PC-3 (cell line): ENCODE results near the gene RTL5. TPM values are rescaled to one million over a fixed set of nuclear protein-coding genes. Genes with fewer than 3 reads are reported as not detected.

Experiments used
- ATAC-seq: fragments of 200-7000 bp; cut with Tn5 transposase; 2 replicates; pipeline ENCODE4 v1.9.1; 2020; ENCODE audit warnings: mild to moderate bottlenecking, moderate library complexity
- BruUV-seq: library from RNA; stranded (reverse); fragments of 400-500 nt; replicated peaks from 2 replicates; lab custom pipeline; 2021; lab: Mats Ljungman, UMichigan
- CTCF ChIA-PET: fragments of 300-600 bp; sonication (Branson Sonifier 250); formaldehyde crosslinking; loops from one replicate; lab custom pipeline; 2022; ENCODE audit warnings: antibody characterized with exemption; lab: Charles Lee
- POLR2A ChIA-PET: fragments of 300-600 bp; sonication (Branson Sonifier 250); formaldehyde crosslinking; loops from one replicate; lab custom pipeline; 2022; ENCODE audit warnings: antibody characterized with exemption; ENCODE audit not compliant: unreplicated experiment; lab: Charles Lee
- DNase-seq: peaks from one replicate; pipeline ENCODE4 v3.0.0-alpha.2; 2015
- H2AFZ ChIP-seq: fragments of 300-600 bp; sonication (generic); 2 replicates; pipeline ENCODE4 v1.6.0; 2016; ENCODE audit warnings: antibody characterized with exemption, low read length
- H3F3A ChIP-seq: fragments of 300-600 bp; sonication (generic); one replicate; pipeline ENCODE4 v1.6.0; 2017; ENCODE audit warnings: antibody characterized with exemption, low read length, control low read depth, mild to moderate bottlenecking; ENCODE audit not compliant: unreplicated experiment
- H3K27ac ChIP-seq: fragments of 300-600 bp; sonication (generic); 2 replicates; pipeline ENCODE4 v1.5.1; 2016; ENCODE audit warnings: mild to moderate bottlenecking, low read length
- H3K27me3 ChIP-seq: fragments of 300-600 bp; sonication (generic); 2 replicates; pipeline ENCODE4 v1.6.1; 2016; ENCODE audit warnings: low read length, mixed read lengths
- H3K36me3 ChIP-seq: fragments of 300-600 bp; sonication (generic); 2 replicates; pipeline ENCODE4 v1.6.1; 2016; ENCODE audit warnings: low read depth, mixed run types, low read length, mixed read lengths
- H3K4me1 ChIP-seq: fragments of 300-600 bp; sonication (generic); 2 replicates; pipeline ENCODE4 v1.5.1; 2016; ENCODE audit warnings: low read length; ENCODE audit not compliant: insufficient read depth
- H3K4me2 ChIP-seq: fragments of 300-600 bp; sonication (generic); 2 replicates; pipeline ENCODE4 v1.6.0; 2016; ENCODE audit warnings: low read length
- H3K4me3 ChIP-seq: fragments of 300-600 bp; sonication (generic); 2 replicates; pipeline ENCODE4 v1.5.1; 2016; ENCODE audit warnings: mild to moderate bottlenecking, low read length, mixed read lengths
- H3K79me2 ChIP-seq: fragments of 300-600 bp; sonication (generic); 2 replicates; pipeline ENCODE4 v1.6.1; 2017; ENCODE audit warnings: low read length, mixed read lengths
- H3K9ac ChIP-seq: fragments of 300-600 bp; sonication (generic); 2 replicates; pipeline ENCODE4 v1.6.0; 2016; ENCODE audit warnings: mild to moderate bottlenecking, low read length
- H3K9me2 ChIP-seq: fragments of 300-600 bp; sonication (generic); replicated peaks from 2 replicates; pipeline ENCODE4 v1.6.1; 2016; ENCODE audit warnings: mixed run types, low read length, mixed read lengths
- H3K9me3 ChIP-seq: fragments of 300-600 bp; sonication (generic); 2 replicates; pipeline ENCODE4 v1.6.1; 2016; ENCODE audit warnings: low read length, mixed read lengths
- H4K20me1 ChIP-seq: fragments of 300-600 bp; sonication (generic); 2 replicates; pipeline ENCODE4 v1.6.1; 2016; ENCODE audit warnings: low read length, mixed read lengths
- CTCF ChIP-seq: fragments of 300-600 bp; sonication (generic); conservative IDR thresholded peaks from 2 replicates; pipeline ENCODE4 v1.5.1; 2017; ENCODE audit warnings: antibody characterized with exemption, low read depth, mild to moderate bottlenecking, low read length
- EZH2 ChIP-seq: fragments of 300-600 bp; sonication (generic); IDR thresholded peaks from one replicate; pipeline ENCODE4 v1.6.1; 2017; ENCODE audit warnings: antibody characterized with exemption, mild to moderate bottlenecking, low read length; ENCODE audit not compliant: unreplicated experiment
- EZH2phosphoT487 ChIP-seq: fragments of 300-600 bp; sonication (generic); IDR thresholded peaks from 2 replicates; pipeline ENCODE4 v1.6.1; 2018; ENCODE audit warnings: mild to moderate bottlenecking, antibody characterized with exemption, low read length, borderline replicate concordance
- intact Hi-C: fragments of 100-400 bp; cut with micrococcal nuclease; formaldehyde crosslinking; loops from 2 replicates; pipeline ENCODE4 v1.9.0; 2023
- total RNA-seq: library from RNA; depleted of rRNA; stranded (reverse); fragments of >200 nt; gene quantifications from 2 replicates; pipeline ENCODE4 v1.2.3, GENCODE V29; 2014

RTL5 gene
- total RNA-seq, 1 experiment from 2014 or later, result 0.40 TPM

DNA sequence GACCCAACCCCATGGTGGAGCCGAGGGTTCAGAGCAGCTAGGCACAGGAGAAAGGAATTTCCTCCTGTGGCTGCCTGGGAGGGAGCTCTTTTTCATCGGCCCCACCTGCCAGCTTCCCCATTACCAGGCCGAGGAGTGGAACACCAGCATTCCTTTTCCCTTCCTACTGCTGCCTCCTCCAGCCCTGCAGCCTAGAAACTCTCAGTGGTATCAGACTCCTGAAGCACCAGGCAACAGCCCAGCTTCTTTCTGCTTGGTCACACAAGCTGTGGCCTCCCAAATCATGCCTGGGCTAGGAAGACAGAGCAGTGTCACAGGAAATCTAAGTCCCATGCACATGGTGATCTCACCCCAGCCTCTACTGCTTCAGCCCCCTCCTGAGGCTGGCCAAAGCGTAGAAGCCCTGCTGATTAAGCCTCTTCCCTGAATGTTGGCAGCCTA is 30.1 kb downstream of the RTL5 start:
- ChIA-PET POLR2A (no interaction called here), CTCF (no interaction called here)
- H3K4me2 ChIP-seq, result no peak overlapping the region
- no peak overlapping the region for H3K4me3 ChIP-seq
- no peaks in the 10 kb centered on the region for H3K79me2 ChIP-seq
- ATAC-seq (no peak), DNase-seq (no peak)
- intact Hi-C loops, result no loop called here
- TF ChIP-seq EZH2 (no peak), EZH2phosphoT487 (no peak), CTCF (no peak)
- no peak overlapping the region for H3K9ac ChIP-seq
- no peaks in the 10 kb centered on the region for H3K9me2 ChIP-seq
- BruUV-seq, result no TSS peak
- no peaks in the 10 kb centered on the region for H3K36me3 ChIP-seq
- H3K9me3 ChIP-seq, result no peaks in the 10 kb centered on the region
- H3F3A ChIP-seq, result no peaks in the 10 kb centered on the region
- H4K20me1 ChIP-seq, result no peaks in the 10 kb centered on the region
- H3K27me3 ChIP-seq, result no peaks in the 10 kb centered on the region
- H3K27ac ChIP-seq, result no peak overlapping the region
- H2AFZ ChIP-seq, result no peak overlapping the region
- H3K4me1 ChIP-seq, result no peaks in the 10 kb centered on the region

- Histone ChIP-seq H3K79me2 (no peaks in the 10 kb centered on the region), H3F3A (no peaks in the 10 kb centered on the region), H3K9ac (no peak overlapping the region), H3K4me1 (no peaks in the 10 kb centered on the region), H3K9me3 (no peaks in the 10 kb centered on the region), H3K27me3 (no peaks in the 10 kb centered on the region), H3K4me2 (no peak overlapping the region), H2AFZ (no peak overlapping the region), H3K9me2 (no peaks in the 10 kb centered on the region), H4K20me1 (no peaks in the 10 kb centered on the region), H3K4me3 (no peak overlapping the region), H3K36me3 (no peaks in the 10 kb centered on the region), H3K27ac (no peak overlapping the region)
- BruUV-seq, result no TSS peak
- DNase-seq (no peak), ATAC-seq (no peak)
- ChIA-PET CTCF (no interaction called here), POLR2A (no interaction called here)
- intact Hi-C loops, result no loop called here
- TF ChIP-seq EZH2, result no peak
- TF ChIP-seq CTCF, result no peak
- no peak for TF ChIP-seq EZH2phosphoT487
Measured at GRCh38 chrX:72100824-72101351, 30.8 kb downstream of the RTL5 start.

GRCh38 chrX:72100051-72100755 is 31.5 kb downstream of the RTL5 start:
- H3K4me3 ChIP-seq, result no peak overlapping the region
- no peaks in the 10 kb centered on the region for H3K36me3 ChIP-seq
- H3K27ac ChIP-seq, result no peak overlapping the region
- no peaks in the 10 kb centered on the region for H4K20me1 ChIP-seq
- ChIA-PET POLR2A (no interaction called here), CTCF (no interaction called here)
- no peak overlapping the region for H3K9ac ChIP-seq
- H3K9me3 ChIP-seq, result no peaks in the 10 kb centered on the region
- no TSS peak for BruUV-seq
- H3K79me2 ChIP-seq, result no peaks in the 10 kb centered on the region
- intact Hi-C loops, result no loop called here
- H2AFZ ChIP-seq, result no peak overlapping the region
- H3K27me3 ChIP-seq, result no peaks in the 10 kb centered on the region
- no peaks in the 10 kb centered on the region for H3K9me2 ChIP-seq
- ATAC-seq (peak; percentile 29; the same call in 1 of the 2 replicates), DNase-seq (peak; percentile 6)
- TF ChIP-seq CTCF (no peak), EZH2phosphoT487 (no peak), EZH2 (no peak)
- no peak overlapping the region for H3K4me2 ChIP-seq
- H3K4me1 ChIP-seq, result no peaks in the 10 kb centered on the region
- H3F3A ChIP-seq, result no peaks in the 10 kb centered on the region
